HepG2 (cell line): ENCODE measurements around the gene MEF2B. TPM values are rescaled to one million over a fixed set of nuclear protein-coding genes. Genes with fewer than 3 reads are reported as not detected.
A peak's percentile ranks its signal among the peaks of the same experiment; 100 is the strongest.

ENCODE experiments used
- DRAP1 ChIP-seq: IDR thresholded peaks from 2 replicates; pipeline ENCODE4 v1.6.1; 2016; ENCODE audit warnings: missing genetic modification reagents, missing compliant biosample characterization
- FOXJ3 ChIP-seq: sonication (generic); formaldehyde crosslinking; IDR thresholded peaks from 2 replicates; pipeline ENCODE4 v1.4.0; 2020; ENCODE audit warnings: missing genetic modification reagents, mild to moderate bottlenecking, borderline replicate concordance
- HMG20A ChIP-seq: IDR thresholded peaks from 2 replicates; pipeline ENCODE4 v1.6.1; 2016; ENCODE audit warnings: borderline replicate concordance
- IRF1 ChIP-seq: sonication (generic); formaldehyde crosslinking; IDR thresholded peaks from 2 replicates; pipeline ENCODE4 v1.4.0; 2020; ENCODE audit warnings: low read depth, mild to moderate bottlenecking, missing genetic modification reagents
- PATZ1 ChIP-seq: sonication (generic); formaldehyde crosslinking; IDR thresholded peaks from 2 replicates; pipeline ENCODE4 v1.4.0; 2020; ENCODE audit warnings: missing genetic modification reagents
- PPARG ChIP-seq: conservative IDR thresholded peaks from 2 replicates; pipeline ENCODE4 v1.6.1; 2016; ENCODE audit warnings: missing biosample characterization, missing genetic modification reagents
- SMAD1 ChIP-seq: sonication (generic); formaldehyde crosslinking; IDR thresholded peaks from 2 replicates; pipeline ENCODE4 v1.4.0; 2020; ENCODE audit warnings: missing genetic modification reagents, low read depth, mild to moderate bottlenecking, borderline replicate concordance
- SOX5 ChIP-seq: IDR thresholded peaks from 2 replicates; pipeline ENCODE4 v1.6.1; 2016; ENCODE audit warnings: borderline replicate concordance
- SRSF1 ChIP-seq: fragments of 200-400 bp; formaldehyde crosslinking; optimal IDR thresholded peaks from 2 replicates; pipeline ENCODE3; 2017; ENCODE audit warnings: mild to moderate bottlenecking, low read depth, low read length, moderate library complexity
- ZNF33B ChIP-seq: sonication (generic); formaldehyde crosslinking; IDR thresholded peaks from 2 replicates; pipeline ENCODE4 v1.5.1; 2020; ENCODE audit warnings: mild to moderate bottlenecking, missing genetic modification reagents
- ZNF724P ChIP-seq: sonication (generic); formaldehyde crosslinking; IDR thresholded peaks from 2 replicates; pipeline ENCODE4 v1.8.0; 2022; ENCODE audit warnings: missing genetic modification reagents, borderline replicate concordance
- ZNF800 ChIP-seq: sonication (generic); formaldehyde crosslinking; IDR thresholded peaks from 2 replicates; pipeline ENCODE4 v1.4.0; 2020; ENCODE audit warnings: missing genetic modification reagents
- polyA plus RNA-seq, 8 experiments: library from polyadenylated mRNA; depleted of rRNA in 3 of 8; stranded (reverse) in 7 of 8; unstranded in 1 of 8; fragments of >200 nt; fragmentation: Illumina TruSeq in 4 of 8; extraction: Trizol in 4 of 8; gene quantifications; 2 replicates each; pipeline versions ENCODE4 v1.2.1 to v1.2.3, GENCODE V29; 2011 to 2016; ENCODE audit warnings: low read depth in 4 of 8, missing spikeins in 1 of 8, mixed read lengths in 1 of 8; ENCODE audit not compliant: insufficient read depth in 1 of 8
- total RNA-seq, 5 experiments: library from RNA; depleted of rRNA; stranded (reverse); fragments of >200 nt; fragmentation: Illumina TruSeq; extraction: Trizol; gene quantifications; 2 replicates each; pipeline ENCODE4 v1.2.3, GENCODE V29; 2016; ENCODE audit warnings: low read depth in 1 of 5
- TF ChIP-seq, protein P1 (sequence below): sonication (generic); formaldehyde crosslinking; IDR thresholded peaks from 2 replicates; pipeline ENCODE4 v1.5.0; 2020; ENCODE audit warnings: mild to moderate bottlenecking, missing genetic modification reagents, borderline replicate concordance
- TF ChIP-seq, protein P2 (sequence below): sonication (generic); formaldehyde crosslinking; IDR thresholded peaks from 2 replicates; pipeline ENCODE4 v1.4.0; 2020; ENCODE audit warnings: missing genetic modification reagents
- TF ChIP-seq, protein P3 (sequence below): sonication (generic); formaldehyde crosslinking; IDR thresholded peaks from 2 replicates; pipeline ENCODE4 v1.4.0; 2020; ENCODE audit warnings: missing genetic modification reagents, low read depth, mild to moderate bottlenecking, borderline replicate concordance

The MEF2B gene
- total and polyA plus RNA-seq, 2 of the 13 experiments (the other 11 are each of a cell fraction or from before 2014, with no cell fraction given) = 1.2 to 1.7 TPM

DNA sequence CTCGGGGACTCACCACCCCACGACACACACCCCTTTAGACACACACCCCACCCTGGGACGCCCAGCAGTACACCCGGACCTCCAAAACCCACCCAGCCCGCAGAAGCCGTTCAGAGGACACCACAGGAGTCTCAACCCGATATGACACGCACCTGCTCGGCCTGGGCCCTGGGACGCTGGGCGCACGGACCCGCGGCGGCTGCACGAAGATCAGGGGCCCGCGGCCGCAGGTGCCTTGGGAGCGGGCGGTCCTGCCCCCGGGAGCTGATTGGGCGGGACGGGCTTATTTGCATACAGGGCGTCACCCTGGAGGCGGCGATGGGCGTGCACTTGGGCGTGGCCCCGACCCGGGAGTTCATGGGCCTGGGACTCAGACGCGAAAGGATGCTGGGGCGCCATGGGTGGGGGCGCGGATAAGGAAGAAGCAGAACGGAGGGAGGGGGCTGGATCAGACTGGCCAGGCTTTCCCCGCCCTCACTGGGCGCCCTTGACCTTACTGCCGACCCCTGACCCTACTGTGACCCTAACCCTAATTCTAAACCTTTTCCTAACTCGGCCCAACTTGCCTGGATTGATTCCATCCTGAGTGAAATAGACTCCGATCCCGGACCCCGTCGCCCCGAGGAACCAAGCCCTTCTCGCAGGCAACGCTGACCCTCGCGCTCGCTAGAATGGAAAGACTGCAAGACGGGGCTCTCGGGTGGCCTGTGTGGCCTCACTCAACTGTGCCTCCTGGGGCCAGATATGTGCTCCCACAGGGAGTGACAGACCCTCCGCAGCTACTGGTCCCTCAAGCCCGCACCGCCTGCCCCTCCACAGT lies at the start of gene MEF2B (continued):
- TF ChIP-seq IRF1 (CRISPR knock-in tag) (no peak), SOX5 (no peak), DRAP1 (CRISPR knock-in tag) (peak; percentile 69), ZNF33B (CRISPR knock-in tag) (0 out of 2 replicates have a peak, but pooled peaks have one; percentile 57), ZNF800 (0 out of 2 replicates have a peak, but pooled peaks have one; percentile 66), SMAD1 (CRISPR knock-in tag) (no peak; the same call in 1 of the 2 replicates), HMG20A (CRISPR knock-in tag) (no peak), SRSF1 (no peak), FOXJ3 (CRISPR knock-in tag) (no peak), PATZ1 (CRISPR knock-in tag) (peak; percentile 45; the same call in 1 of the 2 replicates), PPARG (CRISPR knock-in tag) (no peak), ZNF724P (no peak)
- TF ChIP-seq, protein P1, sequence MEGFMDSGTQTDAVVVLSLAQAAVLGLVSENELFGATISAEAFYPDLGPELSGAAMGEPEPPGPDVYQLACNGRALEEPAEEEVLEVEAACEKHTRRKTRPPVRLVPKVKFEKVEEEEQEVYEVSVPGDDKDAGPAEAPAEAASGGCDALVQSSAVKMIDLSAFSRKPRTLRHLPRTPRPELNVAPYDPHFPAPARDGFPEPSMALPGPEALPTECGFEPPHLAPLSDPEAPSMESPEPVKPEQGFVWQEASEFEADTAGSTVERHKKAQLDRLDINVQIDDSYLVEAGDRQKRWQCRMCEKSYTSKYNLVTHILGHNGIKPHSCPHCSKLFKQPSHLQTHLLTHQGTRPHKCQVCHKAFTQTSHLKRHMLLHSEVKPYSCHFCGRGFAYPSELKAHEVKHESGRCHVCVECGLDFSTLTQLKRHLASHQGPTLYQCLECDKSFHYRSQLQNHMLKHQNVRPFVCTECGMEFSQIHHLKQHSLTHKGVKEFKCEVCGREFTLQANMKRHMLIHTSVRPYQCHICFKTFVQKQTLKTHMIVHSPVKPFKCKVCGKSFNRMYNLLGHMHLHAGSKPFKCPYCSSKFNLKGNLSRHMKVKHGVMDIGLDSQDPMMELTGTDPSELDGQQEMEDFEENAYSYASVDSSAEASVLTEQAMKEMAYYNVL = no peak
- TF ChIP-seq, protein P2, sequence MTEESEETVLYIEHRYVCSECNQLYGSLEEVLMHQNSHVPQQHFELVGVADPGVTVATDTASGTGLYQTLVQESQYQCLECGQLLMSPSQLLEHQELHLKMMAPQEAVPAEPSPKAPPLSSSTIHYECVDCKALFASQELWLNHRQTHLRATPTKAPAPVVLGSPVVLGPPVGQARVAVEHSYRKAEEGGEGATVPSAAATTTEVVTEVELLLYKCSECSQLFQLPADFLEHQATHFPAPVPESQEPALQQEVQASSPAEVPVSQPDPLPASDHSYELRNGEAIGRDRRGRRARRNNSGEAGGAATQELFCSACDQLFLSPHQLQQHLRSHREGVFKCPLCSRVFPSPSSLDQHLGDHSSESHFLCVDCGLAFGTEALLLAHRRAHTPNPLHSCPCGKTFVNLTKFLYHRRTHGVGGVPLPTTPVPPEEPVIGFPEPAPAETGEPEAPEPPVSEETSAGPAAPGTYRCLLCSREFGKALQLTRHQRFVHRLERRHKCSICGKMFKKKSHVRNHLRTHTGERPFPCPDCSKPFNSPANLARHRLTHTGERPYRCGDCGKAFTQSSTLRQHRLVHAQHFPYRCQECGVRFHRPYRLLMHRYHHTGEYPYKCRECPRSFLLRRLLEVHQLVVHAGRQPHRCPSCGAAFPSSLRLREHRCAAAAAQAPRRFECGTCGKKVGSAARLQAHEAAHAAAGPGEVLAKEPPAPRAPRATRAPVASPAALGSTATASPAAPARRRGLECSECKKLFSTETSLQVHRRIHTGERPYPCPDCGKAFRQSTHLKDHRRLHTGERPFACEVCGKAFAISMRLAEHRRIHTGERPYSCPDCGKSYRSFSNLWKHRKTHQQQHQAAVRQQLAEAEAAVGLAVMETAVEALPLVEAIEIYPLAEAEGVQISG (CRISPR knock-in tag) = no peak; the same call in 1 of the 2 replicates
- TF ChIP-seq, protein P3, sequence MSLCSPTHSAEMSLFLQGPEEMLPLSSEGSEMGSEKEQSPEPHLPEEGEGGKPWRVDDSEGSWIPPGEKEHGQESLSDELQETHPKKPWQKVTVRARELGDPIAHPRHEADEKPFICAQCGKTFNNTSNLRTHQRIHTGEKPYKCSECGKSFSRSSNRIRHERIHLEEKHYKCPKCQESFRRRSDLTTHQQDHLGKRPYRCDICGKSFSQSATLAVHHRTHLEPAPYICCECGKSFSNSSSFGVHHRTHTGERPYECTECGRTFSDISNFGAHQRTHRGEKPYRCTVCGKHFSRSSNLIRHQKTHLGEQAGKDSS (CRISPR knock-in tag) = no peak
